Upper lobe of left lung (tissue), 6 donors: Measurements from ENCODE around the gene ILK. TPM values are rescaled to one million over a fixed set of nuclear protein-coding genes. Genes with fewer than 3 reads are reported as not detected.

Source experiments
- ATAC-seq, 2 donors: fragments of 200-7000 bp; cut with Tn5 transposase; one replicate each; pipeline ENCODE4 v1.9.1; 2022; ENCODE audit warnings: mild to moderate bottlenecking in 2 of 2, moderate library complexity in 2 of 2; ENCODE audit not compliant: low FRiP score in 2 of 2
- DNase-seq, 2 donors: peaks; one replicate each; pipeline ENCODE4 v3.0.0-alpha.2; 2019 to 2020
- H3K27ac ChIP-seq, 4 donors: fragments of 200-600 bp; sonication (generic); one replicate each; pipeline ENCODE4 v1.5.1; 2016 to 2019
- H3K27me3 ChIP-seq, 4 donors: fragments of 200-600 bp; sonication (generic); one replicate each; pipeline ENCODE4 v1.5.1; 2017 to 2019
- H3K36me3 ChIP-seq, 4 donors: fragments of 200-600 bp; sonication (generic); one replicate each; pipeline ENCODE4 v1.5.1; 2016 to 2019
- H3K4me1 ChIP-seq, 4 donors: fragments of 200-600 bp; sonication (generic); one replicate each; pipeline ENCODE4 v1.5.1; 2018 to 2019
- H3K4me3 ChIP-seq, 4 donors: fragments of 200-600 bp; sonication (generic); one replicate each; pipeline ENCODE4 v1.5.1; 2017 to 2019; ENCODE audit warnings: mild to moderate bottlenecking in 2 of 4, moderate library complexity in 1 of 4
- H3K9me3 ChIP-seq, 4 donors: fragments of 200-600 bp; sonication (generic); one replicate each; pipeline ENCODE4 v1.5.1; 2018 to 2019
- CTCF ChIP-seq, 6 experiments: fragments of 450-650 bp in 4 of 6; fragments of 200-600 bp in 2 of 6; sonication (generic) in 2 of 6; IDR thresholded peaks; one replicate each; pipeline ENCODE4 v1.5.1; 2016 to 2019; ENCODE audit warnings: antibody characterized with exemption in 6 of 6
- EP300 ChIP-seq, 4 donors: sonication (generic); formaldehyde crosslinking; IDR thresholded peaks; one replicate each; pipeline ENCODE4 v1.5.1; 2017; ENCODE audit warnings: antibody characterized with exemption in 4 of 4, control low read depth in 2 of 4
- POLR2A ChIP-seq, 4 donors: fragments of 450-650 bp; IDR thresholded peaks; one replicate each; pipeline ENCODE4 v1.5.1; 2016 to 2017; ENCODE audit warnings: antibody characterized with exemption in 4 of 4, mild to moderate bottlenecking in 2 of 4
- POLR2AphosphoS5 ChIP-seq, 2 donors: sonication (generic); formaldehyde crosslinking; IDR thresholded peaks; one replicate each; pipeline ENCODE4 v1.5.1; 2017; ENCODE audit warnings: antibody characterized with exemption in 2 of 2
- WGBS, 2 donors: methylation state at CpG; one replicate each; pipeline ENCODE4 v1.1.5; 2017 to 2018; 5-methylcytosine and 5-hydroxymethylcytosine counted together
- total RNA-seq, 6 donors: library from RNA; depleted of rRNA in 4 of 6; stranded (reverse); fragments of >200 nt in 4 of 6; gene quantifications; one replicate each; pipeline versions ENCODE4 v1.1.0 to v1.2.1, GENCODE V29; 2016 to 2021
- donor health status: DM: no; HTN: no; CAD: no; lungs with moderate emphysema.
- donor health status: DM: no; HTN: yes; CAD: no; lungs with severe emphysema.

The ILK gene
- total RNA-seq, 6 donors from 2014 or later: 130 to 191 (median 146) TPM

GRCh38 chr11:6607190-6607795 lies 3.7 kb downstream of the ILK start:
- Histone ChIP-seq H3K4me3 (peak overlapping the region in 1 of 4 donors; percentile 92), H3K9me3 (no peaks in the 10 kb centered on the region), H3K27ac (peak overlapping the region; percentile 50 to 99 (median 90)), H3K27me3 (no peaks in the 10 kb centered on the region), H3K36me3 (peaks cover 30 to 42% (median 34%) of the 10 kb centered on the region in 4 donors), H3K4me1 (peaks cover 57 to 76% (median 64%) of the 10 kb centered on the region in 4 donors)
- ATAC-seq (no peak), DNase-seq (no peak)
- TF ChIP-seq EP300 (IDR thresholded peaks at IDR 0.05) (no peak), POLR2A (IDR thresholded peaks at IDR 0.05) (no peak), CTCF (IDR thresholded peaks at IDR 0.05) (no peak), POLR2AphosphoS5 (IDR thresholded peaks at IDR 0.05) (no peak)

- DNase-seq (no peak), ATAC-seq (no peak)
- H3K4me1 ChIP-seq: peaks cover 55 to 74% (median 62%) of the 10 kb centered on the region in 4 donors
- no peaks in the 10 kb centered on the region for H3K27me3 ChIP-seq
- no peaks in the 10 kb centered on the region for H3K9me3 ChIP-seq
- no peak for TF ChIP-seq POLR2AphosphoS5 (IDR thresholded peaks at IDR 0.05)
- no peak for TF ChIP-seq CTCF (IDR thresholded peaks at IDR 0.05)
- TF ChIP-seq EP300 (IDR thresholded peaks at IDR 0.05): no peak
- no peak for TF ChIP-seq POLR2A (IDR thresholded peaks at IDR 0.05)
- H3K27ac ChIP-seq: peak overlapping the region; percentile 50 to 99 (median 90)
- no peak overlapping the region for H3K4me3 ChIP-seq
- peaks cover 30 to 42% (median 34%) of the 10 kb centered on the region in 4 donors for H3K36me3 ChIP-seq
- WGBS, 2 donors: 88 to 93% methylated on average over 3 to 9 of the region's 9 CpGs
Observed at GRCh38 chr11:6608011-6608410, 4.4 kb downstream of the ILK start.

- Histone ChIP-seq H3K27ac (peak overlapping the region in 3 of 4 donors; percentile 90 to 99 (median 91)), H3K27me3 (no peaks in the 10 kb centered on the region), H3K4me3 (no peak overlapping the region), H3K9me3 (no peaks in the 10 kb centered on the region), H3K4me1 (peaks cover 62 to 78% (median 67%) of the 10 kb centered on the region in 4 donors), H3K36me3 (peaks cover 30 to 42% (median 34%) of the 10 kb centered on the region in 4 donors)
- DNase-seq (no peak), ATAC-seq (no peak)
- 85% methylated on average over 14 of the region's 14 CpGs for WGBS, 2 donors
- TF ChIP-seq POLR2AphosphoS5 (IDR thresholded peaks at IDR 0.05): no peak
- TF ChIP-seq POLR2A (IDR thresholded peaks at IDR 0.05): no peak
- no peak for TF ChIP-seq EP300 (IDR thresholded peaks at IDR 0.05)
- TF ChIP-seq CTCF (IDR thresholded peaks at IDR 0.05): no peak
Observed at GRCh38 chr11:6608726-6609501, 5.3 kb downstream of the ILK start.

- TF ChIP-seq EP300 (IDR thresholded peaks at IDR 0.05): no peak
- no peak for TF ChIP-seq CTCF (IDR thresholded peaks at IDR 0.05)
- no peak for TF ChIP-seq POLR2AphosphoS5 (IDR thresholded peaks at IDR 0.05)
- no peak for TF ChIP-seq POLR2A (IDR thresholded peaks at IDR 0.05)
- Histone ChIP-seq H3K4me3 (no peak overlapping the region), H3K4me1 (peaks cover 60 to 77% (median 66%) of the 10 kb centered on the region in 4 donors), H3K9me3 (no peaks in the 10 kb centered on the region), H3K27me3 (no peaks in the 10 kb centered on the region), H3K36me3 (peaks cover 30 to 46% (median 35%) of the 10 kb centered on the region in 4 donors), H3K27ac (peak overlapping the region in 2 of 4 donors; percentile 91 to 99)
- 72 to 84% methylated on average over 8 of the region's 8 CpGs for WGBS, 2 donors
- no peak for DNase-seq
- ATAC-seq: no peak
Observed at GRCh38 chr11:6609502-6610015, 6.0 kb downstream of the ILK start.
